H1 (cell line): Measurements from ENCODE around the gene LRRC8D. TPM values are rescaled to one million over a fixed set of nuclear protein-coding genes. Genes with fewer than 3 reads are reported as not detected.

ENCODE experiments used
- CTCF ChIA-PET: fragments of 300-600 bp; sonication (Branson Sonifier 250); formaldehyde crosslinking; loops from one replicate; lab custom pipeline; 2021; ENCODE audit not compliant: partially characterized antibody; lab: Charles Lee
- POLR2A ChIA-PET: fragments of 300-600 bp; sonication (Branson Sonifier 250); formaldehyde crosslinking; loops from one replicate; lab custom pipeline; 2021; ENCODE audit warnings: inconsistent platforms; ENCODE audit not compliant: partially characterized antibody; lab: Charles Lee
- DNase-seq, 2 experiments: peaks; one replicate each; pipeline versions ENCODE4 v3.0.0 to v3.0.0-alpha.2; 2010 to 2022; ENCODE audit warnings: low spot score in 2 of 2, low read depth in 1 of 2, mixed read lengths in 1 of 2
- FAIRE-seq: peaks from 2 replicates; lab custom pipeline; 2011; peaks lifted over from hg19 to GRCh38; lab: Jason Lieb, UNC
- H2AFZ ChIP-seq: 2 replicates; pipeline ENCODE4 v1.8.1; 2012; ENCODE audit warnings: low read length, inconsistent platforms
- H2AK5ac ChIP-seq: 2 replicates; pipeline ENCODE4 v1.6.1; 2013; ENCODE audit warnings: low read depth, low read length
- H2BK120ac ChIP-seq: replicated peaks from 2 replicates; pipeline ENCODE3; 2013; ENCODE audit warnings: low read depth, low read length, inconsistent platforms
- H2BK12ac ChIP-seq: 2 replicates; pipeline ENCODE4 v1.6.1; 2013; ENCODE audit warnings: low read depth, low read length
- H2BK15ac ChIP-seq: 2 replicates; pipeline ENCODE4 v1.6.1; 2013; ENCODE audit warnings: low read length
- H2BK20ac ChIP-seq: 2 replicates; pipeline ENCODE4 v1.6.1; 2013; ENCODE audit warnings: low read length
- H2BK5ac ChIP-seq: 2 replicates; pipeline ENCODE4 v1.6.1; 2013; ENCODE audit warnings: low read depth, low read length
- H3K14ac ChIP-seq: 2 replicates; pipeline ENCODE4 v1.6.1; 2013; ENCODE audit warnings: inconsistent platforms; ENCODE audit not compliant: insufficient read length
- H3K18ac ChIP-seq: 2 replicates; pipeline ENCODE4 v1.6.1; 2013; ENCODE audit warnings: low read length; ENCODE audit errors: extremely low read depth
- H3K23ac ChIP-seq: 2 replicates; pipeline ENCODE4 v1.6.1; 2013; ENCODE audit warnings: inconsistent platforms; ENCODE audit not compliant: insufficient read length
- H3K23me2 ChIP-seq: 2 replicates; pipeline ENCODE4 v1.6.1; 2013; ENCODE audit warnings: low read depth, low read length
- H3K27ac ChIP-seq: 2 replicates; pipeline ENCODE4 v1.6.1; 2011; ENCODE audit warnings: low read depth, low read length, inconsistent platforms
- H3K27me3 ChIP-seq, 4 experiments: replicated peaks in 1 of 4; 1 replicate in 1 of 4; 2 replicates in 3 of 4; pipeline versions ENCODE4 v1.6.1 to v1.8.1; 2011 to 2013; ENCODE audit warnings: low read length in 3 of 4, mild to moderate bottlenecking in 3 of 4, inconsistent platforms in 2 of 4, mixed read lengths in 2 of 4, moderate library complexity in 1 of 4; ENCODE audit not compliant: control insufficient read depth in 3 of 4, insufficient read depth in 3 of 4; ENCODE audit errors: extremely low read depth in 1 of 4
- H3K36me3 ChIP-seq, 4 experiments: 2 replicates each; pipeline versions ENCODE4 v1.6.1 to v1.8.1; 2011 to 2013; ENCODE audit warnings: mild to moderate bottlenecking in 4 of 4, low read length in 3 of 4, moderate library complexity in 2 of 4, control low read depth in 1 of 4, inconsistent platforms in 1 of 4; ENCODE audit not compliant: insufficient read depth in 4 of 4, control insufficient read depth in 2 of 4
- H3K4ac ChIP-seq: replicated peaks from 2 replicates; pipeline ENCODE3; 2013; ENCODE audit warnings: low read length, low read depth, mixed read lengths, inconsistent platforms; ENCODE audit not compliant: insufficient read length
- H3K4me1 ChIP-seq, 4 experiments: replicated peaks in 1 of 4; 1 replicate in 1 of 4; 2 replicates in 3 of 4; pipeline versions ENCODE4 v1.6.1 to v1.8.1; 2011 to 2013; ENCODE audit warnings: low read length in 3 of 4, inconsistent platforms in 2 of 4, mixed read lengths in 1 of 4; ENCODE audit not compliant: insufficient read depth in 4 of 4, control insufficient read depth in 3 of 4
- H3K4me2 ChIP-seq, 2 experiments: 2 replicates each; pipeline versions ENCODE4 v1.6.1 to v1.8.1; 2011 to 2013; ENCODE audit warnings: low read depth in 2 of 2, low read length in 2 of 2, control low read depth in 1 of 2, inconsistent platforms in 1 of 2, mild to moderate bottlenecking in 1 of 2; ENCODE audit not compliant: insufficient read depth in 1 of 2
- H3K4me3 ChIP-seq, 4 experiments: fragments of 200-600, 300-600 bp in 1 of 4; sonication (generic), shearing (Covaris generic), sonication (Bioruptor Twin) in 1 of 4; 2 replicates each; pipeline versions ENCODE4 v1.5.1 to v1.8.1; 2011 to 2016; ENCODE audit warnings: low read length in 4 of 4, low read depth in 3 of 4, control low read depth in 2 of 4, inconsistent platforms in 2 of 4, mild to moderate bottlenecking in 2 of 4, mixed read lengths in 1 of 4, moderate library complexity in 1 of 4; ENCODE audit not compliant: insufficient read depth in 2 of 4; ENCODE audit errors: extremely low read depth in 1 of 4
- H3K56ac ChIP-seq: replicated peaks from 2 replicates; pipeline ENCODE3; 2013; ENCODE audit warnings: low read depth, mild to moderate bottlenecking, mixed read lengths, low read length, inconsistent platforms; ENCODE audit not compliant: insufficient read length
- H3K79me1 ChIP-seq: 2 replicates; pipeline ENCODE4 v1.6.1; 2013; ENCODE audit warnings: low read depth, low read length, control low read depth
- H3K79me2 ChIP-seq, 2 experiments: 2 replicates each; pipeline versions ENCODE4 v1.6.1 to v1.8.1; 2012 to 2013; ENCODE audit warnings: low read length in 2 of 2, mild to moderate bottlenecking in 2 of 2, inconsistent platforms in 1 of 2; ENCODE audit not compliant: insufficient read depth in 2 of 2, control insufficient read depth in 1 of 2
- H3K9ac ChIP-seq, 4 experiments: replicated peaks in 1 of 4; 1 replicate in 1 of 4; 2 replicates in 3 of 4; pipeline versions ENCODE4 v1.6.1 to v1.8.1; 2011 to 2013; ENCODE audit warnings: low read depth in 3 of 4, low read length in 3 of 4, control low read depth in 2 of 4, mild to moderate bottlenecking in 2 of 4, moderate library complexity in 2 of 4, inconsistent platforms in 1 of 4; ENCODE audit errors: extremely low read depth in 1 of 4
- H3K9me3 ChIP-seq, 2 experiments: 2 replicates each; pipeline versions ENCODE4 v1.6.1 to v1.8.1; 2012 to 2013; ENCODE audit warnings: mild to moderate bottlenecking in 2 of 2, moderate library complexity in 2 of 2, control low read depth in 1 of 2, inconsistent platforms in 1 of 2, low read depth in 1 of 2, low read length in 1 of 2, mixed read lengths in 1 of 2; ENCODE audit not compliant: insufficient read depth in 2 of 2
- H4K20me1 ChIP-seq, 2 experiments: replicated peaks in 1 of 2; 2 replicates each; pipeline versions ENCODE3 to v1.8.1; 2011 to 2013; ENCODE audit warnings: inconsistent platforms in 2 of 2, low read length in 2 of 2, mild to moderate bottlenecking in 1 of 2; ENCODE audit not compliant: insufficient read depth in 2 of 2, control insufficient read depth in 1 of 2
- H4K5ac ChIP-seq: 2 replicates; pipeline ENCODE4 v1.6.1; 2013; ENCODE audit warnings: low read length, low read depth, mixed read lengths, inconsistent platforms; ENCODE audit not compliant: insufficient read length
- H4K8ac ChIP-seq: 2 replicates; pipeline ENCODE4 v1.8.0; 2013; ENCODE audit warnings: mild to moderate bottlenecking, moderate library complexity, low read length, inconsistent platforms; ENCODE audit not compliant: insufficient read depth; ENCODE audit errors: extremely low read depth
- H4K91ac ChIP-seq: replicated peaks from 2 replicates; pipeline ENCODE3; 2013; ENCODE audit warnings: low read length, mixed read lengths, inconsistent platforms; ENCODE audit not compliant: insufficient read length
- EZH2 ChIP-seq: fragments of 200-600 bp; sonication (generic); IDR thresholded peaks from 2 replicates; pipeline ENCODE4 v1.7.1; 2012; ENCODE audit warnings: low read depth, mild to moderate bottlenecking, moderate library complexity, low read length, inconsistent platforms; ENCODE audit not compliant: severe bottlenecking
- GABPA ChIP-seq: IDR thresholded peaks from 2 replicates; pipeline ENCODE4 v1.6.1; 2011; ENCODE audit warnings: mild to moderate bottlenecking, low read length, moderate library complexity, borderline replicate concordance; ENCODE audit not compliant: insufficient read depth
- JUND ChIP-seq: IDR thresholded peaks from 2 replicates; pipeline ENCODE4 v1.6.1; 2011; ENCODE audit warnings: mild to moderate bottlenecking, improper control_type of control experiment, low read length
- KDM5A ChIP-seq: fragments of 200-600 bp; IDR thresholded peaks from 2 replicates; pipeline ENCODE4 v1.7.1; 2012; ENCODE audit warnings: mild to moderate bottlenecking, low read length, inconsistent platforms, mixed read lengths
- NRF1 ChIP-seq: IDR thresholded peaks from 2 replicates; pipeline ENCODE4 v1.6.1; 2011; ENCODE audit warnings: mild to moderate bottlenecking, low read depth, low read length, improper control_type of control experiment
- SP1 ChIP-seq: IDR thresholded peaks from 2 replicates; pipeline ENCODE4 v1.6.1; 2011; ENCODE audit warnings: low read depth, low read length
- TCF12 ChIP-seq: IDR thresholded peaks from 2 replicates; pipeline ENCODE4 v1.6.1; 2011; ENCODE audit warnings: low read depth, mild to moderate bottlenecking, low read length
- TEAD4 ChIP-seq: IDR thresholded peaks from 2 replicates; pipeline ENCODE4 v1.6.1; 2012; ENCODE audit warnings: low read depth, low read length, inconsistent platforms, mixed read lengths
- WGBS, 2 experiments: shearing (Covaris generic) in 1 of 2; methylation state at CpG; one replicate each; pipeline versions ENCODE4 v1.1.6 to v1.1.7; 2013 to 2015; ENCODE audit warnings: low lambda C conversion rate in 2 of 2, mixed read lengths in 2 of 2, inconsistent platforms in 1 of 2, low coverage in 1 of 2, missing lambda C conversion rate in 1 of 2; ENCODE audit not compliant: insufficient replicate concordance in 2 of 2, insufficient coverage in 1 of 2, insufficient read length in 1 of 2; ENCODE audit errors: extremely low coverage in 1 of 2, missing lambda C conversion rate in 1 of 2; 5-methylcytosine and 5-hydroxymethylcytosine counted together
- polyA plus RNA-seq, 7 experiments: library from polyadenylated mRNA; depleted of rRNA in 3 of 7; stranded (reverse) in 5 of 7; unstranded in 2 of 7; fragments of >200 nt in 5 of 7; fragments of 200-250 nt in 2 of 7; gene quantifications; 1 replicate in 5 of 7; 2 replicates in 1 of 7; 4 replicates in 1 of 7; pipeline versions ENCODE4 v1.2.1 to v1.2.3, GENCODE V29; 2011 to 2013; ENCODE audit warnings: missing spikeins in 2 of 7, mixed read lengths in 2 of 7
- total RNA-seq: library from RNA; stranded (reverse); fragmentation: NEBNext Ultra II Directional; extraction: Animal tissue kit (Norgen Biotek cat#: 25700); gene quantifications from 2 replicates; pipeline ENCODE4 v1.2.1, GENCODE V29; 2021

LRRC8D gene
- total and polyA plus RNA-seq, 2 of the 8 experiments (the other 6 are each of a cell fraction or from before 2014, with no cell fraction given): 42.0 to 58.5 TPM

- DNase-seq (no peak), FAIRE-seq (no peak)
- H4K91ac ChIP-seq: no peak overlapping the region
- H3K18ac ChIP-seq: no peak overlapping the region
- H2BK12ac ChIP-seq: no peak overlapping the region
- H2BK20ac ChIP-seq: no peak overlapping the region
- no peaks in the 10 kb centered on the region for H3K4me1 ChIP-seq
- ChIA-PET CTCF (interaction anchor here (0.9 to 2.5 kb wide), 4 partner anchors 10 to 158 kb away, joined by 3 to 9 read pairs (median 6); no protein-coding TSS in a partner anchor), POLR2A (interaction anchor here (0.5 kb wide), 1 partner anchor 152 kb away, joined by 3 read pairs; no protein-coding TSS in a partner anchor)
- no peaks in the 10 kb centered on the region for H3K23me2 ChIP-seq
- no peak overlapping the region for H2BK15ac ChIP-seq
- TF ChIP-seq SP1: no peak
- no peak for TF ChIP-seq TEAD4
- no peak for TF ChIP-seq EZH2
- TF ChIP-seq KDM5A: no peak
- no peak for TF ChIP-seq JUND
- no peak for TF ChIP-seq NRF1
- no peak for TF ChIP-seq GABPA
- TF ChIP-seq TCF12: no peak
- H2BK120ac ChIP-seq: no peak overlapping the region
- H3K79me2 ChIP-seq: no peaks in the 10 kb centered on the region
- H3K56ac ChIP-seq: no peak overlapping the region
- no peak overlapping the region for H3K4me2 ChIP-seq
- H3K23ac ChIP-seq: no peak overlapping the region
- H3K4me3 ChIP-seq: no peak overlapping the region
- WGBS, 2 experiments: 90% methylated on average over 6 of the region's 6 CpGs; no CpG with 5 or more reads in 1 of the 2 experiments
- H3K14ac ChIP-seq: no peak overlapping the region
- no peak overlapping the region for H2BK5ac ChIP-seq
- no peak overlapping the region for H3K9ac ChIP-seq
- H4K5ac ChIP-seq: no peak overlapping the region
- no peaks in the 10 kb centered on the region for H3K27me3 ChIP-seq
- H3K36me3 ChIP-seq: no peaks in the 10 kb centered on the region
- no peak overlapping the region for H3K4ac ChIP-seq
- H3K27ac ChIP-seq: no peak overlapping the region
- H3K9me3 ChIP-seq: peaks cover 0 to 3% of the 10 kb centered on the region in 2 experiments; a peak in 2 of 4 replicates
- H2AFZ ChIP-seq: no peak overlapping the region
- H2AK5ac ChIP-seq: no peak overlapping the region
- no peaks in the 10 kb centered on the region for H3K79me1 ChIP-seq
- no peaks in the 10 kb centered on the region for H4K20me1 ChIP-seq
- no peak overlapping the region for H4K8ac ChIP-seq
Observed at GRCh38 chr1:89962024-89962741, 141.4 kb downstream of the LRRC8D start.
